ENCODE results near the gene TBX18.

- TF ChIP-seq, protein P1, sequence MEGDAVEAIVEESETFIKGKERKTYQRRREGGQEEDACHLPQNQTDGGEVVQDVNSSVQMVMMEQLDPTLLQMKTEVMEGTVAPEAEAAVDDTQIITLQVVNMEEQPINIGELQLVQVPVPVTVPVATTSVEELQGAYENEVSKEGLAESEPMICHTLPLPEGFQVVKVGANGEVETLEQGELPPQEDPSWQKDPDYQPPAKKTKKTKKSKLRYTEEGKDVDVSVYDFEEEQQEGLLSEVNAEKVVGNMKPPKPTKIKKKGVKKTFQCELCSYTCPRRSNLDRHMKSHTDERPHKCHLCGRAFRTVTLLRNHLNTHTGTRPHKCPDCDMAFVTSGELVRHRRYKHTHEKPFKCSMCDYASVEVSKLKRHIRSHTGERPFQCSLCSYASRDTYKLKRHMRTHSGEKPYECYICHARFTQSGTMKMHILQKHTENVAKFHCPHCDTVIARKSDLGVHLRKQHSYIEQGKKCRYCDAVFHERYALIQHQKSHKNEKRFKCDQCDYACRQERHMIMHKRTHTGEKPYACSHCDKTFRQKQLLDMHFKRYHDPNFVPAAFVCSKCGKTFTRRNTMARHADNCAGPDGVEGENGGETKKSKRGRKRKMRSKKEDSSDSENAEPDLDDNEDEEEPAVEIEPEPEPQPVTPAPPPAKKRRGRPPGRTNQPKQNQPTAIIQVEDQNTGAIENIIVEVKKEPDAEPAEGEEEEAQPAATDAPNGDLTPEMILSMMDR (IDR thresholded peaks at IDR 0.05; ENCODE audit: low read depth, low read length) = no peak
- TF ChIP-seq MYC (IDR thresholded peaks at IDR 0.05; ENCODE audit: low read depth, low read length) (no peak), POLR2A (IDR thresholded peaks at IDR 0.05; ENCODE audit: extremely low read depth, insufficient read length) (no peak)
These were observed 15.5 kb upstream of the TBX18 start for GRCh38 chr6:84779917-84780316.

Data from NB4 (cell line).